Gastroesophageal sphincter (tissue), 4 donors: ENCODE data around the gene TMEM63A. TPM values are rescaled to one million over a fixed set of nuclear protein-coding genes. Genes with fewer than 3 reads are reported as not detected.

Source experiments
- ATAC-seq: fragments of 150-250 bp; one replicate; pipeline ENCODE4 v1.9.1; 2016; ENCODE audit warnings: mild to moderate bottlenecking, moderate library complexity
- H3K27ac ChIP-seq, 4 donors: fragments of 200-600 bp; sonication (generic) in 3 of 4; 1 replicate in 3 of 4; 2 replicates in 1 of 4; pipeline ENCODE4 v1.5.1; 2016 to 2019
- H3K27me3 ChIP-seq: fragments of 200-600 bp; sonication (generic); one replicate; pipeline ENCODE4 v1.5.1; 2019
- H3K36me3 ChIP-seq, 2 donors: fragments of 200-600 bp; sonication (generic); one replicate each; pipeline ENCODE4 v1.5.1; 2019; ENCODE audit warnings: control low read depth in 1 of 2
- H3K4me1 ChIP-seq, 3 donors: fragments of 200-600 bp; sonication (generic); 1 replicate in 2 of 3; 2 replicates in 1 of 3; pipeline ENCODE4 v1.5.1; 2016 to 2019; ENCODE audit warnings: control low read depth in 2 of 3
- H3K4me3 ChIP-seq, 2 donors: fragments of 200-600 bp; sonication (generic); one replicate each; pipeline ENCODE4 v1.5.1; 2019; ENCODE audit warnings: mild to moderate bottlenecking in 1 of 2, moderate library complexity in 1 of 2
- H3K9me3 ChIP-seq, 3 donors: fragments of 200-600 bp; sonication (generic); one replicate each; pipeline ENCODE4 v1.5.1; 2017 to 2019; ENCODE audit warnings: control low read depth in 2 of 3
- EP300 ChIP-seq: sonication (generic); formaldehyde crosslinking; IDR thresholded peaks from one replicate; pipeline ENCODE4 v1.6.1; 2017; ENCODE audit warnings: antibody characterized with exemption, mild to moderate bottlenecking
- POLR2A ChIP-seq, 2 donors: fragments of 450-650 bp; IDR thresholded peaks; one replicate each; pipeline ENCODE4 v1.6.1; 2017; ENCODE audit warnings: antibody characterized with exemption in 2 of 2, mild to moderate bottlenecking in 2 of 2, moderate library complexity in 1 of 2
- POLR2AphosphoS5 ChIP-seq: sonication (generic); formaldehyde crosslinking; IDR thresholded peaks from one replicate; pipeline ENCODE4 v1.6.1; 2017; ENCODE audit warnings: antibody characterized with exemption
- WGBS, 2 donors: methylation state at CpG; one replicate each; pipeline ENCODE4 v1.1.5; 2018; ENCODE audit warnings: low coverage in 1 of 2; 5-methylcytosine and 5-hydroxymethylcytosine counted together
- total RNA-seq, 4 donors: library from RNA; depleted of rRNA; stranded (reverse); fragments of >200 nt; gene quantifications; one replicate each; pipeline ENCODE4 v1.1.0, GENCODE V29; 2016
- TF ChIP-seq, protein P1 (sequence below), 4 experiments: fragments of 200-600 bp in 2 of 4; fragments of 450-650 bp in 2 of 4; sonication (generic) in 1 of 4; IDR thresholded peaks; one replicate each; pipeline ENCODE4 v1.5.1; 2017 to 2019; ENCODE audit warnings: antibody characterized with exemption in 4 of 4, mild to moderate bottlenecking in 2 of 4, moderate library complexity in 2 of 4

TMEM63A gene
- total RNA-seq, 4 donors from 2014 or later = 10.9 to 55.9 (median 23.8) TPM

GRCh38 chr1:225909477-225909876 lies 27.3 kb upstream of the TMEM63A start:
- TF ChIP-seq POLR2A (IDR thresholded peaks at IDR 0.05) (no peak), EP300 (no peak)
- WGBS, 2 donors = 82 to 100% methylated on average over 1 of the region's 1 CpG
- H3K4me1 ChIP-seq = peaks cover 0 to 12% (median 0%) of the 10 kb centered on the region in 3 donors

DNA sequence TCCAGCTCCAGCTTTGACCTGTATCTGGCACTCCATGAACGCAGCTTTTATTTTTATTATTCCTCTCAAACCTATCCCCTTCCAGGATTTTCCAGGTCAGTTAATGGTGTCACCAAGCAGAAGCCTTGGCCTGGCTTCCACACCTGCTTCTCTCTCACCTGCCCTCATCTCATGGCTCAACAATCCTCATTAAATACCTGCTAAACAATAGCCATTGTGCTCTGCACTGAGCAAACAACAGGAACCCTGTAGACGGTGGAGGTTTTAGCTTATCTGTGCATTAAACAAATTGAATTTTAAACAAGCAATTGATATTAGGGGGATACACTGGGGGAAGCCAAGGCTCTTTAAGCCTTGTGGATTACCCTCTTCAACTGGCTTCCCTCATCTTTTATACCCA lies 26.6 kb upstream of the TMEM63A start:
- H3K4me3 ChIP-seq = no peak overlapping the region
- H3K9me3 ChIP-seq = no peaks in the 10 kb centered on the region
- H3K4me1 ChIP-seq = peaks cover 0 to 12% (median 0%) of the 10 kb centered on the region in 3 donors
- H3K27ac ChIP-seq = no peak overlapping the region
- 33 to 81% methylated on average over 1 to 2 of the region's 2 CpGs for WGBS, 2 donors
- TF ChIP-seq EP300 = no peak
- no peaks in the 10 kb centered on the region for H3K27me3 ChIP-seq
- no peak for ATAC-seq
- H3K36me3 ChIP-seq = peaks cover 0 to 8% of the 10 kb centered on the region in 2 donors

More at GRCh38 chr1:225909477-225909876, 27.3 kb upstream of the TMEM63A start:
- no peak overlapping the region for H3K27ac ChIP-seq
- H3K4me3 ChIP-seq = no peak overlapping the region
- H3K9me3 ChIP-seq = no peaks in the 10 kb centered on the region
- no peaks in the 10 kb centered on the region for H3K27me3 ChIP-seq
- no peak for ATAC-seq
- H3K36me3 ChIP-seq = peaks cover 0 to 15% of the 10 kb centered on the region in 2 donors

- no peak overlapping the region for H3K27ac ChIP-seq
- H3K4me3 ChIP-seq = no peak overlapping the region
- peaks cover 0 to 12% (median 0%) of the 10 kb centered on the region in 3 donors for H3K4me1 ChIP-seq
- no peaks in the 10 kb centered on the region for H3K9me3 ChIP-seq
- TF ChIP-seq POLR2AphosphoS5 (no peak), POLR2A (IDR thresholded peaks at IDR 0.05) (no peak), EP300 (no peak)
- TF ChIP-seq, protein P1, sequence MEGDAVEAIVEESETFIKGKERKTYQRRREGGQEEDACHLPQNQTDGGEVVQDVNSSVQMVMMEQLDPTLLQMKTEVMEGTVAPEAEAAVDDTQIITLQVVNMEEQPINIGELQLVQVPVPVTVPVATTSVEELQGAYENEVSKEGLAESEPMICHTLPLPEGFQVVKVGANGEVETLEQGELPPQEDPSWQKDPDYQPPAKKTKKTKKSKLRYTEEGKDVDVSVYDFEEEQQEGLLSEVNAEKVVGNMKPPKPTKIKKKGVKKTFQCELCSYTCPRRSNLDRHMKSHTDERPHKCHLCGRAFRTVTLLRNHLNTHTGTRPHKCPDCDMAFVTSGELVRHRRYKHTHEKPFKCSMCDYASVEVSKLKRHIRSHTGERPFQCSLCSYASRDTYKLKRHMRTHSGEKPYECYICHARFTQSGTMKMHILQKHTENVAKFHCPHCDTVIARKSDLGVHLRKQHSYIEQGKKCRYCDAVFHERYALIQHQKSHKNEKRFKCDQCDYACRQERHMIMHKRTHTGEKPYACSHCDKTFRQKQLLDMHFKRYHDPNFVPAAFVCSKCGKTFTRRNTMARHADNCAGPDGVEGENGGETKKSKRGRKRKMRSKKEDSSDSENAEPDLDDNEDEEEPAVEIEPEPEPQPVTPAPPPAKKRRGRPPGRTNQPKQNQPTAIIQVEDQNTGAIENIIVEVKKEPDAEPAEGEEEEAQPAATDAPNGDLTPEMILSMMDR (IDR thresholded peaks at IDR 0.05) = no peak
- WGBS, 2 donors = 79 to 100% methylated on average over 1 to 2 of the region's 5 CpGs
- ATAC-seq = no peak
- no peaks in the 10 kb centered on the region for H3K27me3 ChIP-seq
- peaks cover 0 to 2% of the 10 kb centered on the region in 2 donors for H3K36me3 ChIP-seq
Measured at GRCh38 chr1:225908013-225908640, 25.9 kb upstream of the TMEM63A start.

- ATAC-seq = no peak
- Histone ChIP-seq H3K4me3 (no peak overlapping the region), H3K36me3 (no peaks in the 10 kb centered on the region), H3K27me3 (no peaks in the 10 kb centered on the region), H3K27ac (no peak overlapping the region), H3K9me3 (no peaks in the 10 kb centered on the region), H3K4me1 (peaks cover 0 to 12% (median 0%) of the 10 kb centered on the region in 3 donors)
- TF ChIP-seq EP300 (no peak), POLR2AphosphoS5 (no peak), POLR2A (IDR thresholded peaks at IDR 0.05) (no peak)
- TF ChIP-seq, protein P1 (IDR thresholded peaks at IDR 0.05) = no peak
- WGBS, 2 donors = 100% methylated on average over 2 of the region's 7 CpGs; no CpG with 5 or more reads in 1 of the 2 donors
Measured at GRCh38 chr1:225907341-225907740, 25.2 kb upstream of the TMEM63A start.

DNA sequence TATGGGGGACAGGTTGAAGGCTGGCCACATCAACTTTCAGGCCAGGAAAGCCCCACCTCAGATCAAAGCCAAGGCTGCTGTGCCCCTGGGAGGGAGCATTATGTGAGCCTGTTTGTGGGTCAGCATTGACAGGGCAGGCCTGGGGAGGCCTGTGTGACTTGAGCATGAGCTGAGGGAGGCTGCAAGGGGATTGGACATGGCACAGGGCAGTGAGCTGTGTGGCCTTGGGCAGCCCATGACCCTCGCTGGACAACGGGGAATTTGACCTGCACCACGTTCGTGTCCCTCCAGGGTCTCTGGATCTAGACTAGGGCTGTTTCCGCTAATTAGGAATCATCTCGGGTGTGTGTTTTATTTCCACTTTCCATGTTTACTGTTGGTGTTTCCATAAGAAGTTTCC lies 24.3 kb upstream of the TMEM63A start:
- 92% methylated on average over 5 of the region's 6 CpGs; no CpG with 5 or more reads in 1 of the 2 donors for WGBS, 2 donors
- Histone ChIP-seq H3K27ac (no peak overlapping the region), H3K4me1 (peaks cover 0 to 8% (median 0%) of the 10 kb centered on the region in 3 donors), H3K27me3 (no peaks in the 10 kb centered on the region), H3K36me3 (no peaks in the 10 kb centered on the region), H3K4me3 (no peak overlapping the region), H3K9me3 (no peaks in the 10 kb centered on the region)
- no peak for ATAC-seq
- TF ChIP-seq, protein P1 (IDR thresholded peaks at IDR 0.05) = no peak
- no peak for TF ChIP-seq EP300
- TF ChIP-seq POLR2AphosphoS5 = no peak
- TF ChIP-seq POLR2A (IDR thresholded peaks at IDR 0.05) = no peak

DNA sequence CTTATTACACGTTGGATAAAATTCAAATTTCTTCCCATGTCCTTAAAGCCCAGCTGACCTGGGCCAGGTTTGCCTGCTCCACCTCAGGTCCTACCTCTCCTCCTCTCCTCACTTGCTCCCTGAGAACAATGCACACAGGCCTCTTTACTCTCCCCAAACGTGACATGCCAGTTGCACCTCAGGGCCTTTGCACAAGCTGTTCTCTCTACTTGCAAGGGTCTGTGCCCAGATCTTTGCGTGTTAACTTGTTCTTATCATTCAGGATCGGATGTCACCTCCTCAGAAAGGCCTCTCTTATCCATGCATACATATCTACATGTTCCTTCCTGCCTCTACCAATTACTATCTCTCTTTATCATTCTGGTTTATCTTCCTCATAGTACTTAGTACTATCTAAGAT lies 21.4 kb upstream of the TMEM63A start:
- no peaks in the 10 kb centered on the region for H3K36me3 ChIP-seq
- H3K27ac ChIP-seq = no peak overlapping the region
- TF ChIP-seq POLR2AphosphoS5 (no peak), POLR2A (IDR thresholded peaks at IDR 0.05) (no peak), EP300 (no peak)
- TF ChIP-seq, protein P1 (IDR thresholded peaks at IDR 0.05) = no peak
- no peaks in the 10 kb centered on the region for H3K27me3 ChIP-seq
- H3K4me1 ChIP-seq = no peaks in the 10 kb centered on the region
- 79 to 88% methylated on average over 4 of the region's 4 CpGs for WGBS, 2 donors
- no peak for ATAC-seq
- no peak overlapping the region for H3K4me3 ChIP-seq
- no peaks in the 10 kb centered on the region for H3K9me3 ChIP-seq
